ENCODE results near the gene PRTG. TPM values are rescaled to one million over a fixed set of nuclear protein-coding genes. Genes with fewer than 3 reads are reported as not detected.

PRTG gene
- total RNA-seq, 2 experiments from 2014 or later: 0.15 TPM; not detected in 1

- H3K4me2 ChIP-seq (ENCODE audit: low read length): no peak overlapping the region
- H3K4me3 ChIP-seq (ENCODE audit: low read depth, low read length, poor library complexity, severe bottlenecking): no peak overlapping the region
- H4K20me1 ChIP-seq (ENCODE audit: insufficient read depth, low read length): no peaks in the 10 kb centered on the region
- no peaks in the 10 kb centered on the region for H3K9me2 ChIP-seq (ENCODE audit: insufficient read depth, low read length)
- POLR2A ChIA-PET: interaction anchor here (0.6 kb wide), 1 partner anchor 344 kb away, joined by 3 read pairs; no protein-coding TSS in a partner anchor
- no peaks in the 10 kb centered on the region for H3K9me3 ChIP-seq (ENCODE audit: low read length)
- intact Hi-C loops (cut with micrococcal nuclease; ENCODE audit: unreplicated experiment): loop anchor here (2.0 to 5.0 kb wide), 2 partner anchors 148 to 404 kb away; no protein-coding TSS in a partner anchor
- BruUV-seq (replicated peaks): no TSS peak
- H2AFZ ChIP-seq (ENCODE audit: low read length): no peak overlapping the region
- DNase-seq (ENCODE audit: low spot score): no peak
- CTCF ChIA-PET (ENCODE audit: unreplicated experiment): interaction anchor here (0.8 kb wide), 1 partner anchor 10 kb away, joined by 3 read pairs; no protein-coding TSS in a partner anchor
- H3K79me2 ChIP-seq (ENCODE audit: insufficient read depth, low read depth, low read length): no peaks in the 10 kb centered on the region
- H3K36me3 ChIP-seq (ENCODE audit: insufficient read depth, low read length): no peaks in the 10 kb centered on the region
- TF ChIP-seq CTCF (conservative IDR thresholded peaks at IDR 0.05; ENCODE audit: low read length): no peak
- TF ChIP-seq EZH2phosphoT487 (IDR thresholded peaks at IDR 0.05; ENCODE audit: borderline replicate concordance, low read depth, low read length): no peak
- no peak overlapping the region for H3K27ac ChIP-seq (ENCODE audit: low read depth, low read length, poor library complexity, severe bottlenecking)
- H3K4me1 ChIP-seq (ENCODE audit: insufficient read depth, low read length, poor library complexity, severe bottlenecking): no peaks in the 10 kb centered on the region
Observed at GRCh38 chr15:55649058-55649423, 93.9 kb downstream of the PRTG start.

GRCh38 chr15:55638764-55639163, 104.2 kb downstream of the PRTG start:
- no peaks in the 10 kb centered on the region for H3K9me3 ChIP-seq (ENCODE audit: low read length)
- no peaks in the 10 kb centered on the region for H3K9me2 ChIP-seq (ENCODE audit: insufficient read depth, low read length)
- no peaks in the 10 kb centered on the region for H4K20me1 ChIP-seq (ENCODE audit: insufficient read depth, low read length)
- no peaks in the 10 kb centered on the region for H3K4me1 ChIP-seq (ENCODE audit: insufficient read depth, low read length, poor library complexity, severe bottlenecking)
- no peaks in the 10 kb centered on the region for H3K36me3 ChIP-seq (ENCODE audit: insufficient read depth, low read length)
- POLR2A ChIA-PET: no interaction called here
- no peak overlapping the region for H3K4me2 ChIP-seq (ENCODE audit: low read length)
- H3K27ac ChIP-seq (ENCODE audit: low read depth, low read length, poor library complexity, severe bottlenecking): no peak overlapping the region
- no TSS peak for BruUV-seq (replicated peaks)
- H3K79me2 ChIP-seq (ENCODE audit: insufficient read depth, low read depth, low read length): no peaks in the 10 kb centered on the region
- H2AFZ ChIP-seq (ENCODE audit: low read length): no peak overlapping the region
- intact Hi-C loops (cut with micrococcal nuclease; ENCODE audit: unreplicated experiment): no loop called here
- TF ChIP-seq EZH2phosphoT487 (IDR thresholded peaks at IDR 0.05; ENCODE audit: borderline replicate concordance, low read depth, low read length): no peak
- no peak for TF ChIP-seq CTCF (conservative IDR thresholded peaks at IDR 0.05; ENCODE audit: low read length)
- no peak overlapping the region for H3K4me3 ChIP-seq (ENCODE audit: low read depth, low read length, poor library complexity, severe bottlenecking)
- DNase-seq (ENCODE audit: low spot score): no peak
- CTCF ChIA-PET (ENCODE audit: unreplicated experiment): no interaction called here

GRCh38 chr15:55637086-55637485, 105.9 kb downstream of the PRTG start:
- no peaks in the 10 kb centered on the region for H3K79me2 ChIP-seq (ENCODE audit: insufficient read depth, low read depth, low read length)
- H3K4me1 ChIP-seq (ENCODE audit: insufficient read depth, low read length, poor library complexity, severe bottlenecking): no peaks in the 10 kb centered on the region
- no peak overlapping the region for H3K4me2 ChIP-seq (ENCODE audit: low read length)
- DNase-seq (ENCODE audit: low spot score): no peak
- CTCF ChIA-PET (ENCODE audit: unreplicated experiment): no interaction called here
- no peak overlapping the region for H2AFZ ChIP-seq (ENCODE audit: low read length)
- POLR2A ChIA-PET: interaction anchor here (0.6 kb wide), 1 partner anchor 85 kb away, joined by 4 read pairs; no protein-coding TSS in a partner anchor
- H3K9me2 ChIP-seq (ENCODE audit: insufficient read depth, low read length): no peaks in the 10 kb centered on the region
- H3K9me3 ChIP-seq (ENCODE audit: low read length): no peaks in the 10 kb centered on the region
- BruUV-seq (replicated peaks): no TSS peak
- H4K20me1 ChIP-seq (ENCODE audit: insufficient read depth, low read length): no peaks in the 10 kb centered on the region
- no peaks in the 10 kb centered on the region for H3K36me3 ChIP-seq (ENCODE audit: insufficient read depth, low read length)
- TF ChIP-seq EZH2phosphoT487 (IDR thresholded peaks at IDR 0.05; ENCODE audit: borderline replicate concordance, low read depth, low read length): no peak
- no peak for TF ChIP-seq CTCF (conservative IDR thresholded peaks at IDR 0.05; ENCODE audit: low read length)
- H3K27ac ChIP-seq (ENCODE audit: low read depth, low read length, poor library complexity, severe bottlenecking): no peak overlapping the region
- intact Hi-C loops (cut with micrococcal nuclease; ENCODE audit: unreplicated experiment): no loop called here
- no peak overlapping the region for H3K4me3 ChIP-seq (ENCODE audit: low read depth, low read length, poor library complexity, severe bottlenecking)

All from OCI-LY7 (cell line).